HG03095 (cell line): ENCODE results near the gene TXNDC5.

ENCODE experiments used
- ATAC-seq: cut with Tn5 transposase; IDR thresholded peaks from one replicate; pipeline ENCODE4 v1.9.1; 2021; ENCODE audit warnings: moderate library complexity; ENCODE audit not compliant: unreplicated experiment

The TXNDC5 gene

GRCh38 chr6:7868926-7869325 is 41.7 kb downstream of the TXNDC5 start:
- no peak for ATAC-seq

DNA sequence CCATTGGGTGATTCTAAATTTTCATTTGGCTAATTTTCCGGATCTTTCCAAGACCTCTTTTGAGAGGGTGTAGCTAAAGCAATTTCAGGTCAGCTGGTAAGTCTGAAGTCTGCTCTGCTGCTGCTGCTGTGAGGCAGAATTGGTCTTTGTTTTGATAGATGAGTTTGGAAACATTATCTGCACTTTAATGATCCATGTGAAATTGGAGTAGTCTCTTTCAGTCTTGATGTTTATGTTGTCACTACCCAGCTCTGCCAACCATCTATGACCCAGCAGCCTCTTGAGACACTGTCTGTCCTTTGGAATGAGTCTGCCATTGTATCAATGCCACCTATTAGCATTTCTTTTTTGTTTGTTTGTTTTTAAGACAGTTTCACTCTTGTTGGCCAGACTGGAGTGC is 44.1 kb downstream of the TXNDC5 start:
- ATAC-seq, result no peak

- ATAC-seq, result no peak
Observed at GRCh38 chr6:7865781-7866180, 44.8 kb downstream of the TXNDC5 start.

GRCh38 chr6:7859591-7859990 is 51.0 kb downstream of the TXNDC5 start:
- no peak for ATAC-seq

DNA sequence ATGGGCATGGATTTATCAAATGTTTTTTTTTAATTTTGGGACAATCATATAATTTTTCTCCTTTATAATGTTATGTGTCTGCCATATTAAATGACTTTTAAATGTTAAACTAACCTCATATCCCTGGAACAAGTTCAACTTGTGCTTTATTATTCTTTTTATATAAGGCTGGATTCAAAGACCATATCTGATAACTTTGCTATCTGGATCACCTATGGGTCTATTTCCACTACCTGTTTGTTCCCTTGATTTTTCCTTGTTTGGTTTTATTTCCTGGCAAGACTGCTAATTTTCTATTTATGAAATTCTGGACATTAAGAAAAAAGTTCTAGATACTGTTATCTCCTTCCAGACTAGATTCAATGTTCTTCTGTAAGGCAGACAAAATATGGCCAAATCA is 58.8 kb downstream of the TXNDC5 start:
- ATAC-seq, result no peak

GRCh38 chr6:7848229-7848628 is 62.4 kb downstream of the TXNDC5 start:
- ATAC-seq, result no peak

- ATAC-seq, result no peak
Observed at GRCh38 chr6:7846966-7847818, 63.4 kb downstream of the TXNDC5 start.

GRCh38 chr6:7841781-7842468 is 68.7 kb downstream of the TXNDC5 start:
- ATAC-seq, result no peak

DNA sequence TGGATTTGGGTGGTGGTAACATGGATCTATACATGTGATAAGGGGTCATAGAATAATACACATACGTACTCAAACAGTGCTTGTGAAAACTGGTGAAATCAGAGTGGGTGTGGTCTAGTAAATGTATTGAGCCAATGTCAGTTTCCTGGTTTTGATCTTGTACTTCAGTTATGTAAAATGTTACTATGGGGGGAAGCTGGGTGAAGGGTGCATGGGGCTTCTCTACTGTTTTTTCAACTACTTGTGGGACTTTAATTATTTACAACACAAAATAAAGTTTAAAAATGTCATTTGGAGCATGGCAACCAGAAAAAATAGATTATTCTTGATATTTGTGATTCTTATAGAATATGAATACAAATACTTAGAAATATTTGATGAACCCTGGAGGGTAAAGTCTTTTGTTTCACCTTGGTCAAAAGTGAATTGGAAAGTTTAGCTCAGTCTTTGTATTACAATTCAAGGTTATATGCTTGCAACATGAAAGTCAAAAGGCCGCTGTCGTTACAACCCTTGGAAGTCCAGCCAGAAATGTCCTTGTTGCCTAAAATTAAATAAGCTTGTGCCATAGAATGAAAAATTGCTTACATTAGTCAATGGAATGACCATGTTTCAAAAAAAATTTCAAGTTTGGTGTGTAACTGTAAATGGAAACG is 74.1 kb downstream of the TXNDC5 start:
- ATAC-seq, result no peak

DNA sequence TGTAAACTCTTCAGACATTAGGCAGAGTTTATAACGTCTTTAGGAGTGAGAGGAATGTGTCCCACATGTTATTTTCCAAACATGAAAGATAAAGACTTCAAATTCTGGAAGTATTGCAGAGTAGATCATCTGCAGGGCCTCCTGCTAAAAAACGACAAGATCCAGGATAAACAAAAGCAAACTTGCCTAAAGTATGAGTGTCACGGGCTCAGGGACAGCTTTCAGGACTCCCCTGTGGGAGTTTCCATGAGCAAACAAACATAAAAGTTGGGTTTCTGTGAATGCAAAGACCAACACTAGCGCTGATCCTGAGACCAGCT is 76.9 kb downstream of the TXNDC5 start:
- no peak for ATAC-seq

- ATAC-seq, result no peak
Observed at GRCh38 chr6:7832904-7833750, 77.5 kb downstream of the TXNDC5 start.
